AG08396 (cell line): Measurements from ENCODE around the gene ATP5MG.

ENCODE experiments used
- DNase-seq: peaks from one replicate; pipeline ENCODE4 v3.0.0; 2012; ENCODE audit warnings: low spot score, mixed read lengths

ATP5MG gene

GRCh38 chr11:118442908-118443589 lies 41.6 kb downstream of the ATP5MG start:
- no peak for DNase-seq

GRCh38 chr11:118443590-118444218 lies 42.3 kb downstream of the ATP5MG start:
- no peak for DNase-seq

GRCh38 chr11:118447423-118447822 lies 46.0 kb downstream of the ATP5MG start:
- DNase-seq, result no peak

- DNase-seq, result no peak
Observed at GRCh38 chr11:118448294-118448693, 46.9 kb downstream of the ATP5MG start.

- no peak for DNase-seq
Observed at GRCh38 chr11:118449316-118449918, 48.0 kb downstream of the ATP5MG start.

- DNase-seq, result no peak
Observed at GRCh38 chr11:118450451-118450850, 49.0 kb downstream of the ATP5MG start.
